NCI-H1105 (cell line): Measurements from ENCODE around the gene S100A16.
A peak's percentile ranks its signal among the peaks of the same experiment; 100 is the strongest.
"Not testable (repeated sequence)": the region's sequence is repeated elsewhere in the genome, so short reads cannot be mapped to it uniquely, and the experiment has no call there.

Experiments
- DNase-seq: peaks from one replicate; lab custom pipeline; 2025; lab: John Stamatoyannopoulos, UW

The S100A16 gene, protein sequence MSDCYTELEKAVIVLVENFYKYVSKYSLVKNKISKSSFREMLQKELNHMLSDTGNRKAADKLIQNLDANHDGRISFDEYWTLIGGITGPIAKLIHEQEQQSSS

GRCh38 chr1:153612755-153613331 is at the start of gene S100A16:
TSS of gene S100A16 (minus strand) at chr1:153613137. CDS start at chr1:153608151, 4,986 bp downstream.
- no peak for DNase-seq

DNA sequence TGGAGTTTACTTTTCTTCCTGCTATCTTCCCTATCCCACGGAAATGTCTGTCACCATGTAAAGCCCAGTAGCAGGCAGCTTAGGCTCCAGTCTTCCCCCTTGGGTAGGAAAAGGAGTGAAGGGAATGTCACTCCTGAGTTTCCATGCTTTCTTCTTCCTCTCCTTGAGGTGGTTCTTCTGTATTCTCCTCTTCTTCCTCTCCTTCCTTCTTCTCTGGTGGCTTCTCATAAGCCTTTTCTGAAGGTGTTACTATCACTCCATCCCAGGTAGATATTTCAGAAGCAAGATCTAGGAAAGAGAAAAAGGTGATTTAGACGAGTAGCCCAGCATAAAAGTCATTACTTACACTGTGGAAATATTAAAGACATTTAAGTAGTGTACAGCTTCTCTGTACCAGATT is 49.3 kb upstream of the S100A16 start:
- DNase-seq = no peak

GRCh38 chr1:153661111-153661708 is 48.3 kb upstream of the S100A16 start:
- no peak for DNase-seq

- no peak for DNase-seq
These were observed 46.7 kb upstream of the S100A16 start for GRCh38 chr1:153659656-153660055.

DNA sequence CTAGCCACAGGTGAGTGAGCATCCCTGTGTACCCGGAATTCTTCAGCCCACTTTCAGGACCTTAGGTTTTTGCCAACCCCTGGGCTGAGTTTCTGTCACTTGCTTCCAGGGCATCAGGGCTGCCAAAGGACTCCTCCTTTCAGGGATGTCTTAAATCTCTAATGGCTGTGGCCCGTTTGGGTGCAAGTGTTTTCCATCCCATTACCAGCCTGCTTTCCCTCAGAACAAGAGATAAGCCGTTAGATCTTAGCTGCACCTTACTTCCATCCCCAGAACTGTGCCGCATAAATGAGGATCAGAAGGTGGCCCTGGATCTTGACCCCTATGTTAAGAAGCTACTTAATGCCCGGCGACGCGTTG is 46.2 kb upstream of the S100A16 start:
- no peak for DNase-seq

GRCh38 chr1:153658400-153659174 is 45.6 kb upstream of the S100A16 start, which contains the start of gene SNAPIN:
TSS of gene SNAPIN (plus strand) at chr1:153658703. CDS start at chr1:153658744, 41 bp downstream.
- peak; percentile 82 for DNase-seq

DNA sequence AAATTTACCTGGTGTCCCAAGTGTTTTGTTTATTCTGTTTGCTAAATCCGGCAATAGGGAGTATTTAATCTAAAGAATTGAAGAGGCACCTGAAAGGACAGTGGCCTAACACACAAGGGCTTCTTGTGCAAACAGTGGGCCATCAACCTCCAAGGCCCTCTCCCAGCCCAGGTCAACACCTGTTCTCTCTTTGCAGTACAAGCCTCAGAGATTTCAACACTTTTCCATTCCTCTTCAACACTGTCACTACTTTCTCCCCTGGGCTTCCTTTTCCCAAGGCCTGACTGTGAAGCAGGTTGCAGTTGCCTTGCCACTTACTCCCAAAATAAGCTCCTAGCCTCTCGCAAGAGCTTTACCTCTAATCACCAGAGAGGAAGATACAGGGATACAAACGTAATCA is 42.4 kb upstream of the S100A16 start:
- no peak for DNase-seq

GRCh38 chr1:153652805-153653500 is 40.0 kb upstream of the S100A16 start:
- no peak for DNase-seq

DNA sequence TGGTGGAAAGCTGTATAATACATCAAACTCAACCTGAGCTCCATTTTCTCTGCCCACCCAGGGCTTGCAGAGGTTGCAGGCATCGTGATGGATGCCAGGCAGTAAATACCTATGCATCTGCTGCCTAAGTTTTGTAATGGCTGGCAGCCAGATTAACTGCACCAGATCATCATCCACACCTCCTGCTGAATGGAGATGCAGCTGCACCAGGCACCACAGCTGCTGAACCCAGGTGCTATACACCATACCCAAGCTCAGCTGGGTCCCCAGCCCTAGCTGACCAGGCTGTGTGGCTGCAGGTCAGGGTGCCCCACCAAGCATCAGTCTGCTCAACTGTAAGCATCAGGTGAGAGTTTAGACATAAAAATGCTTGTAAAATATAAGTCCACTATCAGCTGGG is 38.8 kb upstream of the S100A16 start:
- DNase-seq = no peak

- DNase-seq = peak; percentile 10
These were observed 36.9 kb upstream of the S100A16 start for GRCh38 chr1:153649863-153650235.

DNA sequence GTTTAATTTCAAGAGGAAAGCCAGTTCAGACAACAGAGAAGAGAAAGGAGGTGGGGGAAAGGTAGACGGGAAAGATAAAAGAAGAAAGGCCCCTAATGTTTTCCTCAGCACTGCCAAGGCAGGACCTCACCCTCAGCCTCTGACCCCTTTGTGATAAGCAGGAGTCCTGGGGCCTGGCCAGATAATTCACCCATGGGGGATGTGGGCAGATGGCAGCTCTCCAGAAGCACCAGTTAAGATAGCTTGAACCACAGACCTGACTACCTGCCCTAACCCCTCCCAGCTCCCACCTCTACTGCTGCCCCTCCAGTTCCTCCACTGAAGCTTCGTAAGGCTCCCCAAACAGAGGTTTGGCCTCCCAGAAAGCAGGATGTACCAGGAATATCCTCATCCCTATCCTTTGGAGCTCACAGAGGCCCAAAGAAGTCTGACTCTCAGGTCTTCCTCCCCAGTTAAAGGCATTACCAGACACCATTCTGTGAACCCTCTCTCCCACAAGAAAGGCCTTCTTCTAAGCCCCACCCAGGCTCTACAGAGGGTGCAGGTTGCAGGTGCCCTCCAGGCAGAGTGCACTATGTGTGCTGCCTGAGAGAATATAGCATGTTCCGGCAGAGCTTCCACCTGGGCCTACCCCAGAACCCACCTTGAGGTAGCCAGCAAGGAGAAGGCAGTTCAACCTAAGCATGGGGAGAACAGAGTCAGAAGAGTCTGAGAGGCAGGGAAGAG is 36.4 kb upstream of the S100A16 start:
- DNase-seq = no peak

DNA sequence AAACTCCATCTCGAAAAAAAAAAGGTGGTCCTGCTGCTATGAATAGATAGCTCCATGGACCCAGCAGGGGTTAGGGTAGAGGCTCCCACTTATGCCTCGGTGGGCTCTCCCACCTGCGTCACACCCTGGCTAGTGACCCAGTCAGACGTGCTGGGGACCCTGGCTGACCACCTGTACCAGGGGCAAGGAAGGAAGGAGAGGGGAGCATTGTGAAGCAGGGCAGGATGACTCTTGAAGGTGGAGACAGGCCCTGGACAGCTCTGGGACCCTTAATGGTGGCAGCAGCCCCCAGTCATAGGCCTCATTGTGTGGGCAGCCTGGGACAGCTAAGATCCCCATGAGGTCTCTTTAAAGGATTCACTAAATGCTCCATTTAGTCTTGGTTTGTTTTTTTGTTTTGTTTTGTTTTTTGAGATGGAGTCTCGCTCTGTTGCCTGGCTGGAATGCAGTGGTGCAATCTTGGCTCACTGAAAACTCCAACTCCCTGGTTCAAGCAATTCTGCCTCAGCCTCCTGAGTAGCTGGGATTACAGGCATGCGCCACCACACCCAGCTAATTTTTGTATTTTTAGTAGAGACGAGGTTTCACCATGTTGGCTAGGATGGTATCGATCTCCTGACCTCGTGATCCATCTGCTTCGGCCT is 35.2 kb upstream of the S100A16 start:
- DNase-seq = no peak

DNA sequence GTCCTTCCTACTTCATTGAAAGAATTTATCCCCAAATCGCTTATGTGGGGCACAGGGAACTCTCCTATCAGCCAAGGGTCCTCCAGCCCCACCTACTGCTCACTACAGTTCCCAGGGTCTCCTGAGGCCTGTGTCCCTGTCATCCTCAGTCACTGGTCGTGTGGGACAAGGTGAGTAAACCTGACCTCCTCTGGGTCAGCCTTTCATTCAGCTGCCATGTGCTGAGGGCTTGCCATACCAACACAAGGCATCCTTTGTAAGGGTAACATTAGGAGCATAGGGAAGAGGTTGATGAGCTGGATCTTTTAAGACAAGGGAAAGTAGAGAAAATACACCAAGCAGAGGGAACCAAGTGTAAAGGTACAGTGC is 34.4 kb upstream of the S100A16 start:
- DNase-seq = no peak

GRCh38 chr1:153646672-153647345 is 33.9 kb upstream of the S100A16 start:
- no peak for DNase-seq

- no peak for DNase-seq
These were observed 30.9 kb upstream of the S100A16 start for GRCh38 chr1:153643816-153644215.

DNA sequence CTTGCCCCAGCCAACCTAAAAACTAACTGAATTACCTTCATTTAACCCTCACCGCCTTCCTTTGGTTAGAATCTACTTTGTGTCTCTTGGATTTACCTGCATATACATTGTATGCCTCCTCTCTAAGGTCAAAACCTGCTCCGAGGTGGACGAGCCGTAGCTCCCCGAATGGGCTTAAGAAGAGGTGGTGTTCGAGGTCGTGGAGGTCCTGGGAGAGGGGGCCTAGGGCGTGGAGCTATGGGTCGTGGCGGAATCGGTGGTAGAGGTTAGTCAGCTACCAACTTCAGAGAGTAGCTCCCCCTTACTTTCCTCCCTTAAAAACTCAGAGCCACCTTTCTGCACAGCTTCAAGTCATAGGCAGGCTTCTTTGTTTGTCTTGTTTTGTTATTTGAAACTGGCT is 30.2 kb upstream of the S100A16 start:
- no peak for DNase-seq

- no peak for DNase-seq
These were observed 29.2 kb upstream of the S100A16 start for GRCh38 chr1:153642161-153642560.

DNA sequence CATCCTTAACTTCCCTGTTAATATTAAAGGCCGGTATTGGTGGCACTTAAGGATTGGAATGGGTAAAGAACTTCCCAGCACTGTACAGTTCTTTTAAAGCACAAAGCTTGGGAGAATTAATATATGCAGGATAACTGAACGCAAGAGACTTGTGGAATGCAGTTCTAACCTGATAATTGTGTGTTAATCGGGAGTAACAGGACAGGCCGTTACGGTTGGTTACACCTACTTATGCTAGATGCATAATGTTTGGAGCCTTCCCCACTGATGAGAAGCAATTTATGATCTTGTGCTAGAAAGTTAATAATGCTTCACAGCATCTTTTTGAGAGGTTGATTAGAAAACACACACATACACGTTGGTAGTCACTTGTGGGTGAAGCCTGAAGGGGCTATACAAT is 27.9 kb upstream of the S100A16 start:
- no peak for DNase-seq

GRCh38 chr1:153640213-153640612 is 27.3 kb upstream of the S100A16 start:
- not testable (repeated sequence) for DNase-seq

GRCh38 chr1:153639280-153639679 is 26.3 kb upstream of the S100A16 start:
- no peak for DNase-seq

DNA sequence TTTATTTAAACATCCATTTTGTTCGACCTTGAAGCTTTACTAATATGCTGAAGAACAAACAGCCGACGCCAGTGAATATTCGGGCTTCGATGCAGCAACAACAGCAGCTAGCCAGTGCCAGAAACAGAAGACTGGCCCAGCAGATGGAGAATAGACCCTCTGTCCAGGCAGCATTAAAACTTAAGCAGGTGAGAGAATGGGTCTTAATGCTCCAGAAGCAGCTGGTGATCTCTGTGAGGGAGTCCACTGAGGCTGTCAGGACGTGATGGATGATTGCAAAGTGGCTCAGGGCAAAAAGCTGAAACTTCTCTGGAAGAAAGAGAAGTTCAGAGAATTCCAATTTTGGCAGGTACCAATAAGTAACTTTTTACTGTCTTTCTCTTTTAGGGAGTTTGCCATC is 25.3 kb upstream of the S100A16 start:
- DNase-seq = no peak
